Keratinocyte (primary cell): ENCODE measurements around the gene B3GALNT1. TPM values are rescaled to one million over a fixed set of nuclear protein-coding genes. Genes with fewer than 3 reads are reported as not detected.

ENCODE experiments used
- DNase-seq: peaks from one replicate; pipeline ENCODE4 v3.0.0-alpha.2; 2011; ENCODE audit warnings: low read depth, missing footprints, low spot score
- FAIRE-seq: peaks from 2 replicates; lab custom pipeline; 2011; peaks lifted over from hg19 to GRCh38; lab: Jason Lieb, UNC
- H2AFZ ChIP-seq: 2 replicates; pipeline ENCODE4 v1.6.0; 2012; ENCODE audit warnings: low read length, control low read depth, inconsistent platforms; ENCODE audit not compliant: control insufficient read depth
- H3K27ac ChIP-seq: 2 replicates; pipeline ENCODE4 v1.5.1; 2011; ENCODE audit warnings: low read length; ENCODE audit not compliant: control insufficient read depth, insufficient read depth
- H3K27me3 ChIP-seq: 3 replicates; pipeline ENCODE4 v1.6.0; 2011; ENCODE audit warnings: low read length; ENCODE audit not compliant: control insufficient read depth, insufficient read depth; ENCODE audit errors: extremely low read depth
- H3K36me3 ChIP-seq, 2 experiments: 2 replicates in 1 of 2; 3 replicates in 1 of 2; pipeline ENCODE4 v1.5.1; 2011; ENCODE audit warnings: low read length in 2 of 2, mild to moderate bottlenecking in 1 of 2; ENCODE audit not compliant: control insufficient read depth in 2 of 2, insufficient read depth in 2 of 2; ENCODE audit errors: extremely low read depth in 1 of 2
- H3K4me1 ChIP-seq: 3 replicates; pipeline ENCODE4 v1.5.1; 2011; ENCODE audit warnings: low read length; ENCODE audit not compliant: control insufficient read depth, insufficient read depth; ENCODE audit errors: extremely low read depth
- H3K4me2 ChIP-seq: 3 replicates; pipeline ENCODE4 v1.6.0; 2011; ENCODE audit warnings: low read depth, low read length; ENCODE audit not compliant: control insufficient read depth, insufficient read depth; ENCODE audit errors: extremely low read depth
- H3K4me3 ChIP-seq, 3 experiments: fragments of 200-600 bp in 1 of 3; sonication (generic) in 1 of 3; 2 replicates in 2 of 3; 3 replicates in 1 of 3; pipeline ENCODE4 v1.5.1; 2011 to 2016; ENCODE audit warnings: low read length in 3 of 3, mild to moderate bottlenecking in 3 of 3, control low read depth in 2 of 3, inconsistent platforms in 1 of 3, low read depth in 1 of 3, mixed read lengths in 1 of 3, mixed run types in 1 of 3, moderate library complexity in 1 of 3; ENCODE audit not compliant: control insufficient read depth in 2 of 3, insufficient read depth in 2 of 3; ENCODE audit errors: extremely low read depth in 1 of 3
- H3K79me2 ChIP-seq: 2 replicates; pipeline ENCODE4 v1.6.0; 2012; ENCODE audit warnings: low read length; ENCODE audit not compliant: control insufficient read depth, insufficient read depth
- H3K9ac ChIP-seq: 3 replicates; pipeline ENCODE4 v1.6.0; 2011; ENCODE audit warnings: low read length; ENCODE audit not compliant: control insufficient read depth, insufficient read depth; ENCODE audit errors: extremely low read depth
- H3K9me1 ChIP-seq: 3 replicates; pipeline ENCODE4 v1.6.0; 2011; ENCODE audit warnings: low read length; ENCODE audit not compliant: control insufficient read depth, insufficient read depth; ENCODE audit errors: extremely low read depth
- H3K9me3 ChIP-seq: 2 replicates; pipeline ENCODE4 v1.5.1; 2012; ENCODE audit warnings: low read depth, low read length; ENCODE audit not compliant: control insufficient read depth
- H4K20me1 ChIP-seq: 3 replicates; pipeline ENCODE4 v1.6.0; 2011; ENCODE audit warnings: low read length; ENCODE audit not compliant: control insufficient read depth, insufficient read depth; ENCODE audit errors: extremely low read depth
- CTCF ChIP-seq, 3 experiments: IDR thresholded peaks in 1 of 3; conservative IDR thresholded peaks in 1 of 3; optimal IDR thresholded peaks in 1 of 3; 2 replicates in 2 of 3; 3 replicates in 1 of 3; pipeline versions ENCODE3 to v1.5.1; 2011; ENCODE audit warnings: low read length in 3 of 3, mild to moderate bottlenecking in 3 of 3, moderate library complexity in 2 of 3, control low read depth in 1 of 3, inconsistent platforms in 1 of 3; ENCODE audit not compliant: insufficient read depth in 2 of 3; ENCODE audit errors: extremely low read depth in 1 of 3
- EZH2 ChIP-seq: IDR thresholded peaks from one replicate; pipeline ENCODE4 v1.6.1; 2012; ENCODE audit warnings: inconsistent platforms, mild to moderate bottlenecking, low read length, moderate library complexity
- dilution Hi-C: fragments of 300-500 bp; cut with MboI; formaldehyde crosslinking; loops from one replicate; pipeline ENCODE4 v1.7.0; 2020; ENCODE audit warnings: low sequenced_read_pairs; ENCODE audit not compliant: extremely low pct_ligation_motif_present
- polyA plus RNA-seq, 5 experiments: library from polyadenylated mRNA; depleted of rRNA in 3 of 5; stranded (reverse) in 3 of 5; stranded (forward) in 1 of 5; unstranded in 1 of 5; fragments of >200 nt; gene quantifications; 1 replicate in 1 of 5; 2 replicates in 3 of 5; 3 replicates in 1 of 5; pipeline versions ENCODE4 v1.2.1 to v1.2.3, GENCODE V29; 2011 to 2012; ENCODE audit warnings: missing spikeins in 2 of 5, low read depth in 1 of 5, low replicate concordance in 1 of 5

The B3GALNT1 gene
- polyA plus RNA-seq, 1 donor (not counting 4 experiments of a cell fraction or from before 2014, with no cell fraction given) = 3.6 TPM

DNA sequence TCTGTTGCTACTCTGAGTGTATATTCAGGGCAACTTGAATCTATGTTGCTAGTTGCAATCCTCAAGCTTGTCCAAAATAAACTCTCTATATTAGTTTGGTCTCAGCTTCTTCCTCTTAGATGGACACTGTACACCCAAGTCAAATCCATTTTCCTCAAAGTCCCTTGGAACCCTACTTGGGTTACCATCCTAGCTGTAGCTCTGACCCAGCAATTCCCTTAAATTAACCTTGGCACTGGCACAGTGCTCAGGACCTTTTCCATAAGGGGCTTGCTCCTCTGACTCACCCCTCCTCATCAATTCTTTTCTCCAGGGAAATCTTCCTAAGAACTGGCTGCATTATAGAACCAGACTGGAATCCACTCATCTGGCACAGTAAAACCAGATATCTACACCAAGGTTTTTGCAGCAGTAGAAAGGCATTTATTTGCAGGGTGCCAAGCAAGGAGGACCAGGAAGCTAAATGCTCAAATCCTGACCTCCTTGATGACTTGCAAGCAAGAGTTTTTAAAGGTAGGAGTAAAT is 44.9 kb upstream of the B3GALNT1 start:
- Histone ChIP-seq H3K27me3 (no peaks in the 10 kb centered on the region), H3K27ac (no peak overlapping the region), H2AFZ (no peak overlapping the region), H3K9ac (no peak overlapping the region), H3K9me3 (no peaks in the 10 kb centered on the region), H3K36me3 (no peaks in the 10 kb centered on the region), H4K20me1 (no peaks in the 10 kb centered on the region), H3K4me3 (no peak overlapping the region), H3K4me2 (no peak overlapping the region), H3K79me2 (no peaks in the 10 kb centered on the region), H3K4me1 (no peaks in the 10 kb centered on the region), H3K9me1 (no peaks in the 10 kb centered on the region)
- dilution Hi-C loops = no loop called here
- FAIRE-seq (no peak), DNase-seq (no peak)
- no peak for TF ChIP-seq CTCF (optimal IDR thresholded peaks at IDR 0.05 in 1 of 3, IDR thresholded peaks at IDR 0.05 in 1 of 3, conservative IDR thresholded peaks at IDR 0.05 in 1 of 3; ENCODE audit: extremely low read depth in 1 of 3, insufficient read depth in 2 of 3, low read length in 3 of 3)
- TF ChIP-seq EZH2 = no peak

GRCh38 chr3:161149529-161149928 is 44.4 kb upstream of the B3GALNT1 start:
- H3K9me3 ChIP-seq = no peaks in the 10 kb centered on the region
- no peak overlapping the region for H2AFZ ChIP-seq
- H3K36me3 ChIP-seq = no peaks in the 10 kb centered on the region
- no peaks in the 10 kb centered on the region for H3K79me2 ChIP-seq
- H3K4me3 ChIP-seq = no peak overlapping the region
- H3K4me2 ChIP-seq = no peak overlapping the region
- TF ChIP-seq CTCF (optimal IDR thresholded peaks at IDR 0.05 in 1 of 3, IDR thresholded peaks at IDR 0.05 in 1 of 3, conservative IDR thresholded peaks at IDR 0.05 in 1 of 3; ENCODE audit: extremely low read depth in 1 of 3, insufficient read depth in 2 of 3, low read length in 3 of 3) (no peak), EZH2 (no peak)
- no peak overlapping the region for H3K9ac ChIP-seq
- no peak overlapping the region for H3K27ac ChIP-seq
- H3K4me1 ChIP-seq = no peaks in the 10 kb centered on the region
- dilution Hi-C loops = no loop called here
- H3K9me1 ChIP-seq = no peaks in the 10 kb centered on the region
- no peaks in the 10 kb centered on the region for H3K27me3 ChIP-seq
- DNase-seq = no peak
- H4K20me1 ChIP-seq = no peaks in the 10 kb centered on the region
- no peak for FAIRE-seq
